ENCODE data around the gene UMODL1.

UMODL1 gene

DNA sequence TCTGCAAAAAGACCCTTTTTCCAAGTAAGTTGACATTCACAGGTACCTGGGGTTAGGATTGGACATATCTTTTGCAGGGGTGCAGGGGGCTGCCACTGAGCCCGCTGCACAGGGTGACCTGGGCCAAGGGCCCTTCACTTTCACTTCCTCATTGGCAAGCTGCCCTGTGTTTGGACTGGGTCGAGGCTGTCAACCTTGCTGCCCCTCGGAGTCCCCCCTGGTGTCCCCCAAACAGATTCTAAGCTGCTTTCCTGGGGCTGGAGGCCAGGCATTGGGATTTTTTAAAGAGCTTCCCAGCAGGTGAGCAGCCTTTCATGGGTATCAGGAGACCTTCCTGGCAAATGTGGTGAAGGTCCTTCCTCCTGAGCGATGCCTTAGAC is 7.9 kb upstream of the UMODL1 start:
- Histone ChIP-seq H3K23ac (ENCODE audit: low read length) (no peak overlapping the region), H3K9ac (ENCODE audit: low read length) (no peak overlapping the region), H4K8ac (ENCODE audit: low read depth, low read length) (no peak overlapping the region), H3K4me3 (ENCODE audit: low read depth, low read length) (no peak overlapping the region), H3K79me1 (ENCODE audit: low read length) (no peaks in the 10 kb centered on the region), H3K27me3 (ENCODE audit: insufficient read depth, low read length) (no peaks in the 10 kb centered on the region), H2BK120ac (ENCODE audit: insufficient read depth, low read length, poor library complexity) (no peak overlapping the region), H3K14ac (ENCODE audit: low read length) (no peak overlapping the region), H3K4me1 (ENCODE audit: control insufficient read depth in 1 of 2, insufficient read depth in 2 of 2, low read length in 2 of 2) (no peaks in the 10 kb centered on the region), H4K12ac (ENCODE audit: low read depth, low read length) (no peak overlapping the region), H3K4me2 (ENCODE audit: low read length) (no peak overlapping the region), H3K4ac (ENCODE audit: low read depth, low read length) (no peak overlapping the region), H4K91ac (ENCODE audit: low read depth, low read length) (no peak overlapping the region), H3K36me3 (ENCODE audit: control insufficient read depth in 1 of 2, insufficient read depth in 2 of 2, low read length in 2 of 2) (no peaks in the 10 kb centered on the region), H3K27ac (ENCODE audit: low read depth, low read length) (no peak overlapping the region), H3K9me3 (ENCODE audit: insufficient read depth, low read depth, low read length) (no peaks in the 10 kb centered on the region), H2BK12ac (ENCODE audit: low read length) (no peak overlapping the region), H2AK5ac (ENCODE audit: low read length) (no peak overlapping the region), H3K18ac (ENCODE audit: low read length) (no peak overlapping the region), H2AFZ (ENCODE audit: insufficient read depth, low read length, poor library complexity) (no peak overlapping the region), H3K79me2 (ENCODE audit: control insufficient read depth, insufficient read depth, low read length, poor library complexity) (no peaks in the 10 kb centered on the region), H2BK5ac (ENCODE audit: low read depth, low read length, poor library complexity) (no peak overlapping the region)
- no peak for DNase-seq
- no CpG with 5 or more reads among the region's 4 CpGs for WGBS (ENCODE audit: extremely low coverage, insufficient coverage, insufficient read length)

DNA sequence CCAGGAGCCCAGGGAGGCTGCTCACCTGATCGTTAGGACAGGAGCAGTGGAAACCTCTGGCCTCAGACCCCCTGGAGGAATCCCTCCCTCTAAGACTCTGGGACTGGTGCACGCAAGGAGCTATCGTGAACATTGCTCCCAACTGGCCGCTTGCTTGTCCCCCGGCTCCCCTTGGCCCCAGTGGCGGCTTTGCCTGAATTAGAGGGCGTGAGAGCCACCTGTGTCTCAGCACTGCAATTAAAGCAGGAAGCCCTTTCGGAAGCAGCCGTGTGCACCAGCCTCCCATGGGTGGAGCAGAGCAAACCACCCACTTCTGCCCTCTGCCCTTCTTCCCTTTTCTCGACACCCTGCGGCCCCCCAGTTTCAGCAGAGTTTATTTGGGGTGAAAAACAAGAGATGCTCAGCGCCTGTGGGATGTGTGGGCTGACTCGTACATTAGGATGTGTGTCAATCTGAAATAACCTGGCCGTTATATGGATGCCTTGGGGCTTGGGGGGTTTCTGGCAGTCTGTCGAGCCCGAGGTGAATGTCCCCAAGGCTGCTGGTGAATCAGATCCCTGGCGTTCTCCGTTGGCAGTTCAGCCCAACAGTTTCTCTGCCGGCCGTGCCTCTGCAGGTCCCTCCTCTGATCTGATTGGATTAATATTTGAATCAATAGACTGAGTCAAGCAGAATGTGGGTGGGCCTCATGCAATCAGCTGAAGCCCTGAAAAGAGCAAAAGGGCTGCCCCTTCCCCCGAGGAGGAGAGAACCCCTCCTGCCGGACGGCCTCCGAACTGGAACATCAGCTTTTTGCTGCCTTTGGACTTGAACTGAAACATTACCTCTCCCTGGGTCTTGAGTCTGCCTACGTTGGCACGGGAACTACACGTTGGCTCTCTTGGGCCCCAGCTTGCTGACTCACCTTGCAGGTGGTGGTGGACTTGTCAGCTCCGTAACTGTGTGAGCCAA is 7.3 kb upstream of the UMODL1 start:
- Histone ChIP-seq H2BK12ac (ENCODE audit: low read length) (no peak overlapping the region), H2AK5ac (ENCODE audit: low read length) (no peak overlapping the region), H2BK120ac (ENCODE audit: insufficient read depth, low read length, poor library complexity) (no peak overlapping the region), H4K91ac (ENCODE audit: low read depth, low read length) (no peak overlapping the region), H3K9me3 (ENCODE audit: insufficient read depth, low read depth, low read length) (peaks cover 2% of the 10 kb centered on the region), H4K8ac (ENCODE audit: low read depth, low read length) (no peak overlapping the region), H3K4me3 (ENCODE audit: low read depth, low read length) (no peak overlapping the region), H3K79me1 (ENCODE audit: low read length) (no peaks in the 10 kb centered on the region), H3K4ac (ENCODE audit: low read depth, low read length) (no peak overlapping the region), H3K23ac (ENCODE audit: low read length) (no peak overlapping the region), H3K9ac (ENCODE audit: low read length) (no peak overlapping the region), H3K18ac (ENCODE audit: low read length) (no peak overlapping the region), H3K27me3 (ENCODE audit: insufficient read depth, low read length) (no peaks in the 10 kb centered on the region), H3K36me3 (ENCODE audit: control insufficient read depth in 1 of 2, insufficient read depth in 2 of 2, low read length in 2 of 2) (no peaks in the 10 kb centered on the region), H3K79me2 (ENCODE audit: control insufficient read depth, insufficient read depth, low read length, poor library complexity) (no peaks in the 10 kb centered on the region), H2AFZ (ENCODE audit: insufficient read depth, low read length, poor library complexity) (no peak overlapping the region), H3K4me1 (ENCODE audit: control insufficient read depth in 1 of 2, insufficient read depth in 2 of 2, low read length in 2 of 2) (no peaks in the 10 kb centered on the region), H4K12ac (ENCODE audit: low read depth, low read length) (no peak overlapping the region), H3K27ac (ENCODE audit: low read depth, low read length) (no peak overlapping the region), H3K4me2 (ENCODE audit: low read length) (no peak overlapping the region), H3K14ac (ENCODE audit: low read length) (no peak overlapping the region), H2BK5ac (ENCODE audit: low read depth, low read length, poor library complexity) (no peak overlapping the region)
- no CpG with 5 or more reads among the region's 28 CpGs for WGBS (ENCODE audit: extremely low coverage, insufficient coverage, insufficient read length)
- no peak for DNase-seq

DNA sequence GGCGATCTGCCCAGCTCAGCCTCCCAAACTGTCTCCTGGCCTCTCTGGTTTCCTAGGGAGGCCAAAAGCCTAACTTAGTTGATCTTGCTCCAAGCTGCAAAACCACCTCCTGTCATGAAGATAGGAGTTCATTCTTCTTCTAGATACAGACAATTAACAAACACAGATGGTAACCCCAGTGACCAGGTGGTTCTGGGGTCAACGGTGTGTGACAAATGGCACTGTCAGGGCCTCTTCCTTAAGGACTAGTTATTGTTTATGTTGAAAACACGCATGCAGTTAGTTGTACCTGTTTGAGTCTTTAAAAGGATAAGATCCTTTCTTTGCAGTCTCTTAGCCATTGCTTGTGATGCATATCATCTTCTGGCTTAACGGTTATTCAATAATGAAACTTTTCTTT is 4.6 kb upstream of the UMODL1 start:
- H2BK5ac ChIP-seq (ENCODE audit: low read depth, low read length, poor library complexity), result no peak overlapping the region
- no CpG with 5 or more reads among the region's 4 CpGs for WGBS (ENCODE audit: extremely low coverage, insufficient coverage, insufficient read length)
- H4K8ac ChIP-seq (ENCODE audit: low read depth, low read length), result no peak overlapping the region
- no peak overlapping the region for H2BK120ac ChIP-seq (ENCODE audit: insufficient read depth, low read length, poor library complexity)
- H3K4me1 ChIP-seq (ENCODE audit: control insufficient read depth in 1 of 2, insufficient read depth in 2 of 2, low read length in 2 of 2), result no peaks in the 10 kb centered on the region
- no peak for DNase-seq
- H3K4ac ChIP-seq (ENCODE audit: low read depth, low read length), result no peak overlapping the region
- no peak overlapping the region for H3K23ac ChIP-seq (ENCODE audit: low read length)
- no peak overlapping the region for H2AFZ ChIP-seq (ENCODE audit: insufficient read depth, low read length, poor library complexity)
- H4K12ac ChIP-seq (ENCODE audit: low read depth, low read length), result no peak overlapping the region
- no peak overlapping the region for H4K91ac ChIP-seq (ENCODE audit: low read depth, low read length)
- H3K4me3 ChIP-seq (ENCODE audit: low read depth, low read length), result no peak overlapping the region
- no peak overlapping the region for H3K27ac ChIP-seq (ENCODE audit: low read depth, low read length)
- no peak overlapping the region for H3K4me2 ChIP-seq (ENCODE audit: low read length)
- H3K14ac ChIP-seq (ENCODE audit: low read length), result no peak overlapping the region
- no peaks in the 10 kb centered on the region for H3K27me3 ChIP-seq (ENCODE audit: insufficient read depth, low read length)
- no peak overlapping the region for H2AK5ac ChIP-seq (ENCODE audit: low read length)
- H3K9me3 ChIP-seq (ENCODE audit: insufficient read depth, low read depth, low read length), result peaks cover 2% of the 10 kb centered on the region
- H3K79me1 ChIP-seq (ENCODE audit: low read length), result no peaks in the 10 kb centered on the region
- H2BK12ac ChIP-seq (ENCODE audit: low read length), result no peak overlapping the region
- H3K9ac ChIP-seq (ENCODE audit: low read length), result no peak overlapping the region
- H3K79me2 ChIP-seq (ENCODE audit: control insufficient read depth, insufficient read depth, low read length, poor library complexity), result no peaks in the 10 kb centered on the region
- no peaks in the 10 kb centered on the region for H3K36me3 ChIP-seq (ENCODE audit: control insufficient read depth in 1 of 2, insufficient read depth in 2 of 2, low read length in 2 of 2)
- H3K18ac ChIP-seq (ENCODE audit: low read length), result no peak overlapping the region

DNA sequence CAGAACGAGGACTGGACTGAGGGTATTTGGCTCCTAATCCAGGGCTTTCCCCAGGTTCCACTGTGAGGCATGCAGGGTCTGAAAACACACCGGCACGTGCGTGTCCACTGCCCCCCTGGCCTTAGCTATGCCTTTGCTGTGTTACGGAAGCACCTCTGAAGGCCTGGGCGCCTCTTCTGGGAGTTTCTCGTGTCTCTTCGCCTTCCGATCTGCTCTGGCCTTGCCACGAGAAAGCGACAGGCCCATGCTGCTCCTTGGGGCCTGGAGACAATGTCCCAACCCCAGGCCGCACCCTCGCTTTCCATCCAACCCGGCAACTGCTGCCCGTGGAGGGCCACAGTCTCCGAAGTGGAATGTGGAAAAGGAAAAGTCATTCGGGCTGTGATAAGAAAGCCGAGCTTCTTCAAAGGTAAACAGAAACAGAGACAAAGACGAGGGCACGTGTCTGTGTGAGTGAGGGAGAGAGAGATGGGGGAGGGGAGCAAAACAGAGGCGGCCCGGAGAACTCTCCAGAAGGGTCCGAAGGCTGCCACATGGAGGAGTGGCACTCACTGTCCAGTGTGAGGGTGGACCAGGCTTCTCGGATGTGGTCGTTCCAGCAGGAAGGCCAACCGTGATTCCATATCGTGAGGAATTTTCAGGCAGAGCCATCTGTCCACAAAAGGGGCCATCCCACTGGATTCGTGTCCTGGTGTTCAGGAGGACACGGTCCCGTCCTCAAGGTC is 3.4 kb upstream of the UMODL1 start:
- Histone ChIP-seq H3K14ac (ENCODE audit: low read length) (no peak overlapping the region), H2AK5ac (ENCODE audit: low read length) (no peak overlapping the region), H3K18ac (ENCODE audit: low read length) (no peak overlapping the region), H4K12ac (ENCODE audit: low read depth, low read length) (no peak overlapping the region), H3K9ac (ENCODE audit: low read length) (no peak overlapping the region), H4K91ac (ENCODE audit: low read depth, low read length) (no peak overlapping the region), H2BK120ac (ENCODE audit: insufficient read depth, low read length, poor library complexity) (no peak overlapping the region), H3K4me1 (ENCODE audit: control insufficient read depth in 1 of 2, insufficient read depth in 2 of 2, low read length in 2 of 2) (no peaks in the 10 kb centered on the region), H2BK12ac (ENCODE audit: low read length) (no peak overlapping the region), H3K4me3 (ENCODE audit: low read depth, low read length) (no peak overlapping the region), H3K9me3 (ENCODE audit: insufficient read depth, low read depth, low read length) (peaks cover 2% of the 10 kb centered on the region), H3K27ac (ENCODE audit: low read depth, low read length) (no peak overlapping the region), H3K4ac (ENCODE audit: low read depth, low read length) (no peak overlapping the region), H3K79me2 (ENCODE audit: control insufficient read depth, insufficient read depth, low read length, poor library complexity) (no peaks in the 10 kb centered on the region), H2AFZ (ENCODE audit: insufficient read depth, low read length, poor library complexity) (no peak overlapping the region), H3K79me1 (ENCODE audit: low read length) (no peaks in the 10 kb centered on the region), H3K27me3 (ENCODE audit: insufficient read depth, low read length) (no peaks in the 10 kb centered on the region), H3K4me2 (ENCODE audit: low read length) (no peak overlapping the region), H3K36me3 (ENCODE audit: control insufficient read depth in 1 of 2, insufficient read depth in 2 of 2, low read length in 2 of 2) (no peaks in the 10 kb centered on the region), H4K8ac (ENCODE audit: low read depth, low read length) (no peak overlapping the region), H2BK5ac (ENCODE audit: low read depth, low read length, poor library complexity) (no peak overlapping the region), H3K23ac (ENCODE audit: low read length) (no peak overlapping the region)
- no peak for DNase-seq
- no CpG with 5 or more reads among the region's 30 CpGs for WGBS (ENCODE audit: extremely low coverage, insufficient coverage, insufficient read length)

All from trophoblast cell (in vitro differentiated cells and primary cell).